ENCODE measurements around the gene TMIGD1.
A peak's percentile ranks its signal among the peaks of the same experiment; 100 is the strongest.

The TMIGD1 gene, protein sequence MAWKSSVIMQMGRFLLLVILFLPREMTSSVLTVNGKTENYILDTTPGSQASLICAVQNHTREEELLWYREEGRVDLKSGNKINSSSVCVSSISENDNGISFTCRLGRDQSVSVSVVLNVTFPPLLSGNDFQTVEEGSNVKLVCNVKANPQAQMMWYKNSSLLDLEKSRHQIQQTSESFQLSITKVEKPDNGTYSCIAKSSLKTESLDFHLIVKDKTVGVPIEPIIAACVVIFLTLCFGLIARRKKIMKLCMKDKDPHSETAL

DNA sequence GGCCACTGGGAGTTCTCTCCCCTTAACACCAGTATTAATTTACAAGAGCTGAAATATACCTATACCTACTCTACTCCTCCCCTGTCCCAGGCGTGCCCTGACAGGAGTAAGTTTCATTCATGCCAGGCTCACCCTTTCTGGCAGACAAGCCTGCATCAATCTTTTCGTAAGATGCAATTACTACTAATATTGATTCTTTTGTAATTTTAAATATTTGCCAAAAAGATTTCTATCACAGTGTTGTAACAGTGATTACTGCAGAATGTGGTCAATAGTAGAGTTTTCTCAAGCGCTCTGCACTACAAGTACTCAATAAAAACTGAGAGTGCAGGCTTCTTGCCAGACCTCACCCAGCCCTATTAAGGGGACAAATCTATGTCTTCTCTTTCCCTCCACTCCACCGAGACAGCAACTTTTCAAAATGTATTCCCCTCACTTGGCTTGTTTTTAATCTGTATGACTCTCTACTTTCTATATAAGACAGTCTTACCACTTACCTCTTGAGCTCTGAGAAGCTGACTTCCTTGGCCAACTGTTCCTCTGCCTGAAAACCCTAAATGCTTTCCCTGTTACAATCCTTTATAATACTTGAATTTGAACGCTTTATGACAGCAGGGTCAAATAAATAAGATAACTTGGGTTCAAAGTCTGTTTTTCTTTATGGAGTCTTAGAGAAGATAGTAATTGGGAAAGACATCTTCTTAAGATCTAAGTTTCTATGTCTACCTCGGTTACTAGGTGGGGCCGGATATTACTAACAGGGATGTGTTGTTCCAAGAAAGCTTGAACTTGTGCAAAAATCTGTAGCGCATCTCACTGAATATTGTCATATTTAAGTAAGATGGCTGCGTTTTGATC, at the start of gene TMIGD1:
Gene TMIGD1, minus strand, starts transcription at position 555 of the 858 bp plus-strand sequence. CDS start 1,924 bp downstream, outside the sequence.
- H3K36me3 ChIP-seq (ENCODE audit: insufficient read depth): no peaks in the 10 kb centered on the region
- no peak within 1 kb of the TSS for H3K4me3 ChIP-seq (IDR thresholded peaks at IDR 0.05; ENCODE audit: insufficient read depth, low read depth, low read length)
- H2AFZ ChIP-seq (ENCODE audit: low read depth): no peak within 1 kb of the TSS
- H3K9ac ChIP-seq: no peak within 1 kb of the TSS
- no peak within 1 kb of the TSS for H3K27ac ChIP-seq
- peaks cover 54% of the 10 kb centered on the region for H3K4me1 ChIP-seq (ENCODE audit: low read depth, poor library complexity, severe bottlenecking)
- H3K79me2 ChIP-seq (ENCODE audit: insufficient read depth, low read depth): no peaks in the 10 kb centered on the region
- H3K4me2 ChIP-seq: peak within 1 kb of the TSS; percentile 66; the same call in 1 of the 2 replicates
- H3K27me3 ChIP-seq (ENCODE audit: insufficient read depth, low read depth): no peaks in the 10 kb centered on the region
- no peaks in the 10 kb centered on the region for H4K20me1 ChIP-seq (ENCODE audit: insufficient read depth)
- TF ChIP-seq, protein P1, sequence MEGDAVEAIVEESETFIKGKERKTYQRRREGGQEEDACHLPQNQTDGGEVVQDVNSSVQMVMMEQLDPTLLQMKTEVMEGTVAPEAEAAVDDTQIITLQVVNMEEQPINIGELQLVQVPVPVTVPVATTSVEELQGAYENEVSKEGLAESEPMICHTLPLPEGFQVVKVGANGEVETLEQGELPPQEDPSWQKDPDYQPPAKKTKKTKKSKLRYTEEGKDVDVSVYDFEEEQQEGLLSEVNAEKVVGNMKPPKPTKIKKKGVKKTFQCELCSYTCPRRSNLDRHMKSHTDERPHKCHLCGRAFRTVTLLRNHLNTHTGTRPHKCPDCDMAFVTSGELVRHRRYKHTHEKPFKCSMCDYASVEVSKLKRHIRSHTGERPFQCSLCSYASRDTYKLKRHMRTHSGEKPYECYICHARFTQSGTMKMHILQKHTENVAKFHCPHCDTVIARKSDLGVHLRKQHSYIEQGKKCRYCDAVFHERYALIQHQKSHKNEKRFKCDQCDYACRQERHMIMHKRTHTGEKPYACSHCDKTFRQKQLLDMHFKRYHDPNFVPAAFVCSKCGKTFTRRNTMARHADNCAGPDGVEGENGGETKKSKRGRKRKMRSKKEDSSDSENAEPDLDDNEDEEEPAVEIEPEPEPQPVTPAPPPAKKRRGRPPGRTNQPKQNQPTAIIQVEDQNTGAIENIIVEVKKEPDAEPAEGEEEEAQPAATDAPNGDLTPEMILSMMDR (conservative IDR thresholded peaks at IDR 0.05; ENCODE audit: low read depth, low read length): no peak

DNA sequence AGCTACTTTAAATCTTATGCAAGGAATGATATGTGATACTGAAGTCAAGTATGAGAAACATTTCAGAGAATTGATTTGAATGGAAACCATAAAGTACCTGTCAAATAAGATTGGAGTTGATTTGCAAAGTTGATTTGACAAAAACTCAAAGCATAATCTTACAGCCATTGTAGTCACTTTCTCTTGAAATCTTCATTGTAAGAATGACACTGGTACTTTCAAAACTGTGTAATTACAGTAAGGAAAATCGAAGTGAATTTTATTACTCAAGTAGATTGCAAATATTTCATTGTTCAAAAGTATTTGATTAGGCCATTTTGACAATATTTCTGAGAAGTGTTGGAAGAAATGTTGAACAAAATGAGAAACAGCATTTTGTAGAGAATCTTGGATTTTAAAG, 48.5 kb upstream of the TMIGD1 start:
- Histone ChIP-seq H3K4me1 (ENCODE audit: low read depth, poor library complexity, severe bottlenecking) (peaks cover 43% of the 10 kb centered on the region), H4K20me1 (ENCODE audit: insufficient read depth) (no peaks in the 10 kb centered on the region; the same call in 1 of the 2 replicates), H3K27me3 (ENCODE audit: insufficient read depth, low read depth) (no peaks in the 10 kb centered on the region), H3K4me3 (IDR thresholded peaks at IDR 0.05; ENCODE audit: insufficient read depth, low read depth, low read length) (no peak overlapping the region), H3K36me3 (ENCODE audit: insufficient read depth) (no peaks in the 10 kb centered on the region), H3K4me2 (peak overlapping the region; percentile 56), H3K79me2 (ENCODE audit: insufficient read depth, low read depth) (peaks cover 18% of the 10 kb centered on the region; the same call in 1 of the 2 replicates), H3K27ac (no peak overlapping the region), H2AFZ (ENCODE audit: low read depth) (no peak overlapping the region), H3K9ac (no peak overlapping the region)
- TF ChIP-seq, protein P1 (conservative IDR thresholded peaks at IDR 0.05; ENCODE audit: low read depth, low read length): no peak

DNA sequence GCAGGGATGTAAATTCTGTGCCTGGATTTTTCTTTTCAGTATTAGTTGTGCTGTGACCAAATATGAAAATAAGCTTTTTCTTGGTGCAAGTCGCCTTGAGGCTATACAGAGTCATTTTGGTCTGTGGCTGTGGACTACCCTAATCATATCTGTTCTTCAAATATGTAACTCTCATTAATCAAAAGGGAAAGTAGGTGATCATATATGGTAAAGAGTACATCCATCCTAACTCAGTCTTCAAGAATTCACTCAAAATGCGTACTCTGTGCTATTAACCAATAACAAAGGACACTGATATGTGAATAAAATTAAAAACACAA, 47.4 kb upstream of the TMIGD1 start:
- Histone ChIP-seq H3K36me3 (ENCODE audit: insufficient read depth) (no peaks in the 10 kb centered on the region), H3K4me3 (IDR thresholded peaks at IDR 0.05; ENCODE audit: insufficient read depth, low read depth, low read length) (no peak overlapping the region), H3K27ac (no peak overlapping the region), H2AFZ (ENCODE audit: low read depth) (no peak overlapping the region), H3K79me2 (ENCODE audit: insufficient read depth, low read depth) (peaks cover 18% of the 10 kb centered on the region; the same call in 1 of the 2 replicates), H3K27me3 (ENCODE audit: insufficient read depth, low read depth) (no peaks in the 10 kb centered on the region), H3K4me2 (peak overlapping the region; percentile 56), H4K20me1 (ENCODE audit: insufficient read depth) (no peaks in the 10 kb centered on the region; the same call in 1 of the 2 replicates), H3K9ac (no peak overlapping the region), H3K4me1 (ENCODE audit: low read depth, poor library complexity, severe bottlenecking) (peaks cover 53% of the 10 kb centered on the region)
- TF ChIP-seq, protein P1 (conservative IDR thresholded peaks at IDR 0.05; ENCODE audit: low read depth, low read length): no peak

DNA sequence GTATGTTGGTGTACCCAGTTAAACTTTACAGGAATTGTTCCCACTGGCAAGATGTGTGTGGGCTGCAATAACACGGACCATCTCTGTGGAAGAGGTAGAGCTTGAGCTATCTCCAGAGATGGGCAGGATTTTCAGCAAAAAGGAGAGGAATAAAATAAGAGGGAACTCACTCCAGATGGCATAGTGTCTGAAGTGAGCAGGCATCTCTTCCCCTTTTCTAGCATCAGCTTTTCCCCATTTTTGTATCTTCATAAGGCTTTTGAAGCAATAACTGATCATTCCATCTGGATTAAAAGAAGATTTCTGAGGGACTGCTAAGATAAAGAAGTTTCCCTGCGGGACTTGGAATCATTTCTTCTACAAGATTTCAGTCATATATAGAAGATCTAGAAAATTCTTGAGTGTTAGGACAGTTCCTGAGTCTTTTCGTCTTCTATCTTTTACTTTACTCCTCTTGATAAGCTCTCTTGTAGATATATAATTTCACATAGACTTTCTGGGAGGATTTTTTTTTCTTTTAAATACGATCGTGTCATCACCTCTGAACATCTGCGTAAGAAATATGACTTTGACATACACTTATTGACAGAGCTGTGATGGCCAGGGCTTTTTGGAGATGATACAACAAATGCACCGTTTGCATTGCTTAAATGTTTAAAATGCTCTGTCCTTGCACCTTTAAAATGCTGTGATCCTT, 46.9 kb upstream of the TMIGD1 start:
- no peak overlapping the region for H3K27ac ChIP-seq
- H2AFZ ChIP-seq (ENCODE audit: low read depth): no peak overlapping the region
- TF ChIP-seq, protein P1 (conservative IDR thresholded peaks at IDR 0.05; ENCODE audit: low read depth, low read length): no peak
- no peaks in the 10 kb centered on the region for H3K27me3 ChIP-seq (ENCODE audit: insufficient read depth, low read depth)
- no peaks in the 10 kb centered on the region for H3K36me3 ChIP-seq (ENCODE audit: insufficient read depth)
- peaks cover 58% of the 10 kb centered on the region for H3K4me1 ChIP-seq (ENCODE audit: low read depth, poor library complexity, severe bottlenecking)
- H4K20me1 ChIP-seq (ENCODE audit: insufficient read depth): no peaks in the 10 kb centered on the region; the same call in 1 of the 2 replicates
- H3K9ac ChIP-seq: no peak overlapping the region
- H3K4me3 ChIP-seq (IDR thresholded peaks at IDR 0.05; ENCODE audit: insufficient read depth, low read depth, low read length): no peak overlapping the region
- H3K4me2 ChIP-seq: peak overlapping the region; percentile 56
- H3K79me2 ChIP-seq (ENCODE audit: insufficient read depth, low read depth): peaks cover 18% of the 10 kb centered on the region; the same call in 1 of the 2 replicates

Data from KMS-11 (cell line).